Epithelial cell of proximal tubule (primary cell): ENCODE data around the gene MRPL17. TPM values are rescaled to one million over a fixed set of nuclear protein-coding genes. Genes with fewer than 3 reads are reported as not detected.
"Not testable (repeated sequence)": the region's sequence is repeated elsewhere in the genome, so short reads cannot be mapped to it uniquely, and the experiment has no call there.

Source experiments
- DNase-seq: peaks from one replicate; pipeline ENCODE4 v3.0.0-alpha.2; 2011; ENCODE audit warnings: low read depth
- H3K4me3 ChIP-seq: 2 replicates; pipeline ENCODE4 v1.5.1; 2011; ENCODE audit warnings: low read depth, mild to moderate bottlenecking, low read length
- CTCF ChIP-seq: conservative IDR thresholded peaks from 2 replicates; pipeline ENCODE4 v1.5.1; 2012; ENCODE audit warnings: low read depth, mild to moderate bottlenecking, low read length
- total RNA-seq: library from RNA; depleted of rRNA; stranded (reverse); fragments of >200 nt; gene quantifications from 2 replicates; pipeline ENCODE4 v1.2.3, GENCODE V29; 2015

MRPL17 gene
- total RNA-seq, 1 donor from 2014 or later, result 44.7 TPM

GRCh38 chr11:6717426-6717825 lies 34.3 kb upstream of the MRPL17 start:
- no peak overlapping the region for H3K4me3 ChIP-seq
- DNase-seq, result no peak
- no peak for TF ChIP-seq CTCF

- TF ChIP-seq CTCF, result peak; percentile 44
- not testable (repeated sequence) for DNase-seq, H3K4me3 ChIP-seq
These were observed 28.4 kb upstream of the MRPL17 start for GRCh38 chr11:6711552-6711951.

- no peak for DNase-seq
- no peak for TF ChIP-seq CTCF
These were observed 25.7 kb upstream of the MRPL17 start for GRCh38 chr11:6708876-6709275.

GRCh38 chr11:6705905-6706535 lies 22.9 kb upstream of the MRPL17 start:
- TF ChIP-seq CTCF, result peak; percentile 95
- DNase-seq, result no peak
- H3K4me3 ChIP-seq, result no peak overlapping the region

More at GRCh38 chr11:6708876-6709275, 25.7 kb upstream of the MRPL17 start:
- H3K4me3 ChIP-seq, result no peak overlapping the region

GRCh38 chr11:6703247-6704063 lies 20.3 kb upstream of the MRPL17 start:
- peak; percentile 85 for TF ChIP-seq CTCF
- no peak for DNase-seq
- H3K4me3 ChIP-seq, result no peak overlapping the region

GRCh38 chr11:6701955-6702354 lies 18.8 kb upstream of the MRPL17 start:
- not testable (repeated sequence) for H3K4me3 ChIP-seq, DNase-seq

- no peak for DNase-seq
- no peak for TF ChIP-seq CTCF
- H3K4me3 ChIP-seq, result no peak overlapping the region
These were observed 12.2 kb upstream of the MRPL17 start for GRCh38 chr11:6695377-6695776.
